ENCODE data around the gene ITGAD. TPM values are rescaled to one million over a fixed set of nuclear protein-coding genes. Genes with fewer than 3 reads are reported as not detected.

Gene ITGAD
- total and polyA plus RNA-seq, 2 of the 13 experiments (the other 11 are each of a cell fraction or from before 2014, with no cell fraction given): not detected

DNA sequence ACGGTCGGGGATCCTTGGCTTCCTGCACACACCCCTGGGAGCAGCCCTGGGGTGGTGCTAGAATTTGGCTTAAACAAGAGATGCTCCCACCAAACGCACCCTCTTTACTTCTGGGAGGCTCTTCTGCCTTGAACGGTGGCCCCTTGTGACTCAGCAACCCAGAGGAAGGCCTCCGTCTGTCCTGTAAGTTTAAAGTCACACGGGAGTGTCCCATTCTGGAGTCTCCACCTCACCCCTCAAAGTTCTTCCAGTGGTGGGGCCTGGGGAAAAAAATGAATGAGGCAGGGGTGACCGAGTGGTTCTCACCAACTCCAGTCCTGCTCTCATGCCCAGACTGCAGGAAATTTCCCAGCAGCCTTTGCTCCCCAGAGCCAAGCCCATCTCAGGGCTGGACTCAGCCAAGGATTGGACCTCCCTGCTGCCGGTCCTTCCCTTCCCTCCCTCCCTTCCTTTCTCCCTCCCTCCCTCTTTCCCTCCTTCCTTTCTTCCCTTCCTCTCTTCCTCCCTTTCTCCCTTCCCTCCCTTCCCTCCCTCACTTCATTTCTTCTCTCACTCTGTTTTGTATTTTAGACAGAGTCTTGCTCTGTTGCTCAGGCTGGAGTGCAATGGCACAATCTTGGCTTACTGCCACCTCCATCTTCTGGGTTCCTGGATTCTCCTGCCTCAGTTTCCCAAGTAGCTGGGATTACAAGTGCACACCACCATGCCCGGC lies 11.4 kb downstream of the ITGAD start (continued):
- 0 out of 2 replicates have a peak, but pooled peaks have one; percentile 12 for TF ChIP-seq LCORL (IDR thresholded peaks at IDR 0.05)
- TF ChIP-seq LCORL (CRISPR knock-in tag; IDR thresholded peaks at IDR 0.05): no peak
- TF ChIP-seq ZNF143 (CRISPR knock-in tag; IDR thresholded peaks at IDR 0.05): peak; percentile 85
- peak; percentile 47; the same call in 1 of the 2 replicates for TF ChIP-seq NFYC (CRISPR knock-in tag; IDR thresholded peaks at IDR 0.05)
- peak in 1 of 2 experiments; percentile 31; a peak in 1 of 4 replicates for TF ChIP-seq POLR2A (IDR thresholded peaks at IDR 0.05; ENCODE audit: insufficient read depth in 1 of 2, low read depth in 2 of 2, low read length in 2 of 2)
- TF ChIP-seq, protein P1, sequence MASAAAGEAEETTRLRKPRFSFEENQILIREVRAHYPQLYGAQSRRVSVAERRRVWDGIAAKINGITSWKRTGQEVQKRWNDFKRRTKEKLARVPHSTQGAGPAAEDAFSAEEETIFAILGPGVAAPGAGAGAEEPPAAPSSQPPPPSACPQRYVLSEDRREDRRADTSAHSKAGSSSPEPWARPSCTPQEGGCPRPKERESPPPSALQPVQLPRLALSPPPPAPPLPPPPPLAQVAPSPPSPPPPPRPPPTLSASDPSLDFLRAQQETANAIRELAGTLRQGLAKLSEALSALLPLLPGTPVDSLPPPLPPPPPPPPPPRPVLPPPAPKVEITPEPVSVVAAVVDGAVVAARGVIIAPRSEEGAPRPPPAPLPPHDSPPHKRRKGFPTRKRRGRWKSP (CRISPR knock-in tag; IDR thresholded peaks at IDR 0.05): no peak

DNA sequence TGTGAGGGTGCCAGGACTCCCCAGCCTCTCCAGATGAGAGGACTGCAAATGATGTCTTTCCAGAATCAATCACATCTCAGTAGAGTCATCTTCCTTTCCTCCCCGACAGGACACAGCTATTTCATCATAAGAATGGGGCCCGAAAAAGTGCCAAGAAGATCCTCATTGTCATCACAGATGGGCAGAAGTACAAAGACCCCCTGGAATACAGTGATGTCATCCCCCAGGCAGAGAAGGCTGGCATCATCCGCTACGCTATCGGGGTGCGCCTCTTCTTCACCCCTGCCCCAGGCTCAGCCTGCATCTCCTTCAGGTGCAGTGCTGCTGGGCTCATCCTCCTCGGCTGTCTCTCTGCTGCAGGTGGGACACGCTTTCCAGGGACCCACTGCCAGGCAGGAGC lies 14.3 kb downstream of the ITGAD start:
- H3K36me3 ChIP-seq (replicated peaks in 1 of 2; ENCODE audit: control insufficient read depth in 1 of 2, insufficient read depth in 2 of 2, low read length in 2 of 2): no peaks in the 10 kb centered on the region
- FAIRE-seq: no peak
- no peak overlapping the region for H3K4me2 ChIP-seq (ENCODE audit: low read depth, low read length)
- no peak overlapping the region for H3K27ac ChIP-seq (ENCODE audit: extremely low read length, insufficient read depth, low read length)
- peaks cover 6 to 36% of the 10 kb centered on the region in 2 experiments; a peak in 4 of 5 replicates for H3K27me3 ChIP-seq (ENCODE audit: control insufficient read depth in 1 of 2, insufficient read depth in 2 of 2, low read length in 2 of 2)
- no peak for DNase-seq (ENCODE audit: low spot score)
- WGBS (ENCODE audit: low lambda C conversion rate): 45% methylated on average over 8 of the region's 8 CpGs
- ChIA-PET CTCF (ENCODE audit: low intra/inter-chr PET ratio, low total read pairs) (no interaction called here), POLR2A (no interaction called here)
- TF ChIP-seq, protein P2, sequence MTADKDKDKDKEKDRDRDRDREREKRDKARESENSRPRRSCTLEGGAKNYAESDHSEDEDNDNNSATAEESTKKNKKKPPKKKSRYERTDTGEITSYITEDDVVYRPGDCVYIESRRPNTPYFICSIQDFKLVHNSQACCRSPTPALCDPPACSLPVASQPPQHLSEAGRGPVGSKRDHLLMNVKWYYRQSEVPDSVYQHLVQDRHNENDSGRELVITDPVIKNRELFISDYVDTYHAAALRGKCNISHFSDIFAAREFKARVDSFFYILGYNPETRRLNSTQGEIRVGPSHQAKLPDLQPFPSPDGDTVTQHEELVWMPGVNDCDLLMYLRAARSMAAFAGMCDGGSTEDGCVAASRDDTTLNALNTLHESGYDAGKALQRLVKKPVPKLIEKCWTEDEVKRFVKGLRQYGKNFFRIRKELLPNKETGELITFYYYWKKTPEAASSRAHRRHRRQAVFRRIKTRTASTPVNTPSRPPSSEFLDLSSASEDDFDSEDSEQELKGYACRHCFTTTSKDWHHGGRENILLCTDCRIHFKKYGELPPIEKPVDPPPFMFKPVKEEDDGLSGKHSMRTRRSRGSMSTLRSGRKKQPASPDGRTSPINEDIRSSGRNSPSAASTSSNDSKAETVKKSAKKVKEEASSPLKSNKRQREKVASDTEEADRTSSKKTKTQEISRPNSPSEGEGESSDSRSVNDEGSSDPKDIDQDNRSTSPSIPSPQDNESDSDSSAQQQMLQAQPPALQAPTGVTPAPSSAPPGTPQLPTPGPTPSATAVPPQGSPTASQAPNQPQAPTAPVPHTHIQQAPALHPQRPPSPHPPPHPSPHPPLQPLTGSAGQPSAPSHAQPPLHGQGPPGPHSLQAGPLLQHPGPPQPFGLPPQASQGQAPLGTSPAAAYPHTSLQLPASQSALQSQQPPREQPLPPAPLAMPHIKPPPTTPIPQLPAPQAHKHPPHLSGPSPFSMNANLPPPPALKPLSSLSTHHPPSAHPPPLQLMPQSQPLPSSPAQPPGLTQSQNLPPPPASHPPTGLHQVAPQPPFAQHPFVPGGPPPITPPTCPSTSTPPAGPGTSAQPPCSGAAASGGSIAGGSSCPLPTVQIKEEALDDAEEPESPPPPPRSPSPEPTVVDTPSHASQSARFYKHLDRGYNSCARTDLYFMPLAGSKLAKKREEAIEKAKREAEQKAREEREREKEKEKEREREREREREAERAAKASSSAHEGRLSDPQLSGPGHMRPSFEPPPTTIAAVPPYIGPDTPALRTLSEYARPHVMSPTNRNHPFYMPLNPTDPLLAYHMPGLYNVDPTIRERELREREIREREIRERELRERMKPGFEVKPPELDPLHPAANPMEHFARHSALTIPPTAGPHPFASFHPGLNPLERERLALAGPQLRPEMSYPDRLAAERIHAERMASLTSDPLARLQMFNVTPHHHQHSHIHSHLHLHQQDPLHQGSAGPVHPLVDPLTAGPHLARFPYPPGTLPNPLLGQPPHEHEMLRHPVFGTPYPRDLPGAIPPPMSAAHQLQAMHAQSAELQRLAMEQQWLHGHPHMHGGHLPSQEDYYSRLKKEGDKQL (CRISPR knock-in tag; IDR thresholded peaks at IDR 0.05; ENCODE audit: low read depth): no peak
- no peak for TF ChIP-seq NR2F2 (IDR thresholded peaks at IDR 0.05; ENCODE audit: borderline replicate concordance, low read depth)
- TF ChIP-seq CREB1 (IDR thresholded peaks at IDR 0.05): peak; percentile 52; the same call in 1 of the 2 replicates
- no peak for TF ChIP-seq CREB1 (CRISPR knock-in tag; IDR thresholded peaks at IDR 0.05)
- peak; percentile 79 for TF ChIP-seq ATF7 (IDR thresholded peaks at IDR 0.05)
- no peak for TF ChIP-seq ATF7 (CRISPR knock-in tag; IDR thresholded peaks at IDR 0.05)
- TF ChIP-seq ZKSCAN1 (IDR thresholded peaks at IDR 0.05; ENCODE audit: low read length): no peak
- no TSS peak for BruUV-seq (replicated peaks)
- in situ Hi-C loops (cut with HindIII; ENCODE audit: extremely low pct_ligation_motif_present, low pct_unique_long_range_greater_than_20kb) (no loop called here), intact Hi-C loops (cut with micrococcal nuclease; ENCODE audit: unreplicated experiment) (no loop called here)
- no peaks in the 10 kb centered on the region for H4K20me1 ChIP-seq (ENCODE audit: insufficient read depth, low read length)
- 0 out of 2 replicates have a peak, but pooled peaks cover 8% of the 10 kb centered on the region for H3K4me1 ChIP-seq (ENCODE audit: insufficient read depth, low read length)
- no peak overlapping the region for H2AFZ ChIP-seq (ENCODE audit: low read length)
- no peak for ATAC-seq
- H3K9me3 ChIP-seq (ENCODE audit: low read length): no peaks in the 10 kb centered on the region
- no peaks in the 10 kb centered on the region for H3K79me2 ChIP-seq (ENCODE audit: insufficient read depth, low read length)
- H3K4me3 ChIP-seq (replicated peaks in 1 of 3; ENCODE audit: insufficient read depth in 1 of 3, low read depth in 2 of 3, low read length in 3 of 3): no peak overlapping the region
- H3K9ac ChIP-seq (ENCODE audit: insufficient read depth, low read depth, low read length): no peak overlapping the region

All from HepG2 (cell line).